ENCODE results near the gene BATF. TPM values are rescaled to one million over a fixed set of nuclear protein-coding genes. Genes with fewer than 3 reads are reported as not detected.

The BATF gene
- total RNA-seq, 1 donor from 2014 or later, result not detected

GRCh38 chr14:75513911-75514672, 8.2 kb upstream of the BATF start:
- DNase-seq (ENCODE audit: low read depth), result no peak
- no peak overlapping the region for H3K4me3 ChIP-seq (ENCODE audit: low read depth, low read length)
- no peak for TF ChIP-seq CTCF (conservative IDR thresholded peaks at IDR 0.05; ENCODE audit: low read depth, low read length)

GRCh38 chr14:75514673-75515628, 7.3 kb upstream of the BATF start:
- TF ChIP-seq CTCF (conservative IDR thresholded peaks at IDR 0.05; ENCODE audit: low read depth, low read length), result peak; percentile 36
- DNase-seq (ENCODE audit: low read depth), result no peak
- peak overlapping the region; percentile 37 for H3K4me3 ChIP-seq (ENCODE audit: low read depth, low read length)

- no peak overlapping the region for H3K4me3 ChIP-seq (ENCODE audit: low read depth, low read length)
- no peak for DNase-seq (ENCODE audit: low read depth)
- TF ChIP-seq CTCF (conservative IDR thresholded peaks at IDR 0.05; ENCODE audit: low read depth, low read length), result no peak
Measured at GRCh38 chr14:75515629-75515996, 6.7 kb upstream of the BATF start.

GRCh38 chr14:75518625-75519024, 3.6 kb upstream of the BATF start:
- no peak overlapping the region for H3K4me3 ChIP-seq (ENCODE audit: low read depth, low read length)
- no peak for DNase-seq (ENCODE audit: low read depth)
- peak; percentile 55 for TF ChIP-seq CTCF (conservative IDR thresholded peaks at IDR 0.05; ENCODE audit: low read depth, low read length)

- DNase-seq (ENCODE audit: low read depth), result no peak
- no peak overlapping the region for H3K4me3 ChIP-seq (ENCODE audit: low read depth, low read length)
- TF ChIP-seq CTCF (conservative IDR thresholded peaks at IDR 0.05; ENCODE audit: low read depth, low read length), result no peak
Measured at GRCh38 chr14:75519394-75519793, 2.9 kb upstream of the BATF start.

GRCh38 chr14:75519826-75520728, 2.2 kb upstream of the BATF start:
- no peak for TF ChIP-seq CTCF (conservative IDR thresholded peaks at IDR 0.05; ENCODE audit: low read depth, low read length)
- no peak for DNase-seq (ENCODE audit: low read depth)
- H3K4me3 ChIP-seq (ENCODE audit: low read depth, low read length), result no peak overlapping the region

Measured in epithelial cell of proximal tubule (primary cell).